Forelimb muscle (tissue), 1 donor: ENCODE data around the gene WDR45B. TPM values are rescaled to one million over a fixed set of nuclear protein-coding genes. Genes with fewer than 3 reads are reported as not detected.

Source experiments
- DNase-seq: peaks from one replicate; pipeline ENCODE4 v3.0.0-alpha.2; 2013; ENCODE audit warnings: low read depth
- polyA plus RNA-seq: library from polyadenylated mRNA; unstranded; fragments of 120-200 nt; gene quantifications from one replicate; pipeline ENCODE4 v1.2.1, GENCODE V29; 2013; ENCODE audit not compliant: insufficient read length

The WDR45B gene
- polyA plus RNA-seq, 1 donor, result 56.1 TPM

DNA sequence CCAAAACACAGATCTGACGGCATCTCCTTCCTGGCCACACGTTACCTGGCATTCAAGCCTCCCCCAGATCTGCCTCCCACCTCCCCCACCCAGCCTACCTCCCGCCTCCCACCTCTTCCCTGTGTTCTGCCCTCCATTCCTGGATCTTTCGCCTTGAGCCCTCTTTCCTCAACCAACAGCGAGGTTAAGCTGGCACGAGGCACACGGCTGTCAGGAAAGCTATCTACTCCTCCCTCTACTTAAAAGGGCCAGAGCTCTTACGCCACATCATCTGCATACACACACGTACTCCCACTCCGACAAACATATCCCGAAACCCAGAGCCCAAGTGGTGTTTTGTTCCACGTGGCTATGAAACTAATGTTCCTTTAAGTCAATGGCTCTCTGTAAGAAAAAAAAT lies 18.0 kb downstream of the WDR45B start:
- DNase-seq, result no peak

DNA sequence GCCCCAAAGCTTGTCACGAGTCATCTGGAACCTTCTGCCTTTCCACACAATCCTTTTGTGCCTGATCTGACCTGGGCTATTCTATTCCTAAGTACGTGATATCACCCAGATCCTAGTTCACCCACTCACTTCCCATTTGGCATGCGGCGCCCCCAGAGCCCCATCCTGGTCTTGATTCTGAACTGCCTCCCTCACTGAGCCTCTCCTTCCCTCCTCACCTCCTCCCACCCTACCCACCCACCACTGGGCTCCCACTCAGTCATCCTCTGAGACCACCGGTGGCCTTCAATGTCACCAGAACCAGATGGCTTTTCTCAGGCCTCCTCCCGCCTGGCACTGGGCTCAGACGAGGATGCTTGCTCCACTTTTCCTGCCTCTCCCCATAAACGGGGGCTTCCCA lies 18.5 kb downstream of the WDR45B start:
- no peak for DNase-seq

DNA sequence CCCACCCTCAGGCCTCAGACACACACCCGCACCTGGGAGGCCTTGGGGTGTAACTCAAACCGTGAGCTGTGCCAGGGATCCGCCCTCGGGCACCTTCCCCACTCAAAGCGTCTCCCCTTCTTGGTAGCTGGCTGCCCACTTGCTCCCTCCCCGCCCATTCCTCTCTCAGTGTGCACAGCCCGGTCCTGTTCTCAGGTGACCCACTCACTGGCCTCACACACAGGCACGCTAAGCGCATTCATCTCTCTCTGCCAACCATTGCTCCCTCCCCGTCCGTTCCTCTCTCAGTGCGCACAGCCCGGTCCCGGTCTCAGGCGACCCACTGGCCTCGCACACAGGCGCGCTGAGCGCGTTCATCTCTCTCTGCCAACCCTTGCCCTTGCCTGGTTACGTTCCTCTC lies 20.8 kb downstream of the WDR45B start:
- no peak for DNase-seq

DNA sequence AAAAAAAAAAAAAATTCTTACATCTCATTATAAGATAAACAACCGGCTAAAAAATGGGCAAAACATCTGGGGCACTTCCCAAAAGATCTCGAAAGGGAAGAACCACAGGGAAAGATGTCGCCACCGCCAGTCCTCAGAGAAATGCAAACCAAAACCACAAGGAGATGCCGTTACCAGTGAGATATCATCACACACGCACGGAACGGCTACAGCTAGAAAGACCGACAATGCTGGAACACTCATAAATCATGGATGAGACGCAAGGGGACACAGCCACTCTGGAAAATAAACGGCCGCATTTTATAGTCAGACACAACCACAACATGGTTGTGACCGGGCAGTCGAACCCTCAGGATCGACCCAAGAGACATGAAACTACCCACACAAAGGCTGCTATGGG lies 24.5 kb downstream of the WDR45B start:
- DNase-seq, result no peak

DNA sequence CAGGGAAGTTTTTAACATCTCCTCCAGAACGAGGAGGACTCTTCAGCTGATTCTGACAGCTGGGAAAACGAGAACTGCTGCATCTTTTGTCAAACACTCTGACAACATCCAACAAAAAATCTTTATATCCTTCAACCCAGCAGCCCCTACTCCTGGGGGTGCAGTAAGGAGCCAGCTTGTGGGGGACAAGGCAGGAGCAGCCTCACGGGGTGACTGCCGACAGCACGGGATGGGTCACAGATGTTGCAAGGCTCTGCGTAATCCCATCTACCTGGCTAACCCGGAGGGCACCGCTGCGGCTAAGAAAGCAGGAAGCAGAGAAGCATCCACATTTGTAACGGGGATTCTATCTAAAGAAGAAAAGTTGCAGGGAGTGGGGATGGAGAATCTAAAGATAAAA lies 28.6 kb downstream of the WDR45B start:
- DNase-seq, result no peak

DNA sequence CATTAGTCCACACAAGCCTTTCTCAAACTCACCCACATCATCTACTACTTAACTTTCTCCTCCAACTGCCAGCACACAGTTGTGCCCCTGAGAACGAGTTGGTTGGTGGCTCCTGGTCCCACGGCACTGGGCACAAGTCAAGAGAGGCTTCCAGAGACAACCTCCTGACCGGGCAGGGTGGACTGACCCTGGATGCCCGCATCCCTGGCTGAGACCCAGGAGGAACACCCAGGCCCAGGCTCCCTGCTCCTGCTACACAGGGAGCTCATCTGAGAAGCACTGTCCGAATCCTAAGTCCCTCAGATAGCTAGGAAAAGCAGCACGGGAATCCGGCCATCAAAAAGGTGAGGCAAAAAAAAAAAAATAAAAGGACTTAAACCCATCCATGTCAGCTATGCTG lies 29.0 kb downstream of the WDR45B start:
- DNase-seq, result no peak

DNA sequence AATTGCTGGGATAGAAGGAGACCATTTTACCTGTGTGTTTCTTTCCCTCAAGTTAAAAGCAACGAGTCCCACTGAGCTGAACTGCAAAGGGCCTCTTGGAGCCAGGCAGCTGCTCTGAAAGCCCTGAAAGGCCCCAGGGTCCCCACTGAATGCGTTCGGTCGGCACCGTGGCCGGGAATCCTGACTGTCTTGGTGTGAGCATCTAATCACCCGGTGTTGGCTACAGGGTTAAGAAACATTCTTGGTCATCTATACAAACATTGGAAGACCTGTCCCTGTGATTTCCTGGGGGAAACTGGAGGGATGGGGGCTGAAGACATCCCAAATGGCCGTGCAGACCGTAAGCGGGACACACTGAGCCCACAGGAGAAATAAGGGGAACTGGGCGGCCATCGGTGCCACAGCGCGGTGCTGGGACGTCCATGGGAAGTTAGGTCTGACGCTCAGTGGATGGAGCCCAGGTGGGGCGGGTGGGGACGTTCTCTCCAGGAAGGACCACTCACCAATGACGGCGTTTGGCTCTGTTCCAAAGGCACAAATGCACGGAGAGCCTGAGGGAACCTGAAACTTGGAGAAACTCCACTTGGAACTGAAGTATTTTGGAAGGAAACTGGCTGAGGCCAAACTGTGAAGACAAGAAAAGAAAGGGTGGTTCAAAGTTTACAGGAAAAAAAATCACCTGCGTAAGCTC lies 32.1 kb downstream of the WDR45B start:
- no peak for DNase-seq

DNA sequence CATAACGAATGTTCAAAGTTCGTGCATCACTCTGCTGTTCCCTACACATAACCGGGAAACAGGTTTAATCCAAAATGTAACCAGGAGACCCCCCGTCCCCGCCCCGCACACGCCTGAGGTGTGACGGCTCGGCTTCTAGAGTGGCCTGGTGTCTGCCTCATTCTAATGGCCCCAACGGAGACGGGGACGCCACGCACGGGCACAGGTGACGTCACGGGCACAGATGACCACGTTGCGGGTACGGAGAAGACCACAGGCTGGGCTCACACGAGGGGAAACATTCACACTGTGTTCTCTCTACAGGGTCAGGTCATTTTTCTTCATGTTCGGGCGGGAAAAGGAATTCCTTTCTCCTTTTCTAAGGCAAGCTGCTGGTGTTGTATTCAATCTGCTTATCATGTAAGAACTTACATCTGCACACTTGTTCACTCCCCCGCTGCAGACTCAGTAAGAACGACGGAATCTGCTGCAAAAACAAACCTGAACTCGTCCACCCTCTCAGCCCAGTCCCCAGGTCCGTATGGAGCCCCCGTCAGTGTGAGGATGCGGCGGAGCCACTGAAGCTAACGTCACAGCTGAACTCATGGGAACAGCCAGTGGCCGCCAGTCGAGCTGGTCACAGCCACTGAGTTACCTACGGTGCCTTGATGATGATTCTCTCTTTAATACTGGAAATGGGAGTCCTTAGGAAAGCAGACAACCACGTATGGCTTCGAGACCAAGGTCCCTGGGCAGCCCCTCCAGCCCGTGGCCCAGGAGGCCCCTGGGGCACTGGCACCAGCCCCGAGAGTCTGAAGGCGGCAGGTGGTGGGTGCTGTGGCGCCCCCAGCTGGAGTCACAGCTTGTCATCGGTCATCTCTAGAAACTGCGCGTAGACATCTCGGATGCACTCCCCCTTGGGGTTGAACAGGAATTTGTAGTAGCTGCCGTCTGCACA lies 32.9 kb downstream of the WDR45B start:
- DNase-seq, result no peak

DNA sequence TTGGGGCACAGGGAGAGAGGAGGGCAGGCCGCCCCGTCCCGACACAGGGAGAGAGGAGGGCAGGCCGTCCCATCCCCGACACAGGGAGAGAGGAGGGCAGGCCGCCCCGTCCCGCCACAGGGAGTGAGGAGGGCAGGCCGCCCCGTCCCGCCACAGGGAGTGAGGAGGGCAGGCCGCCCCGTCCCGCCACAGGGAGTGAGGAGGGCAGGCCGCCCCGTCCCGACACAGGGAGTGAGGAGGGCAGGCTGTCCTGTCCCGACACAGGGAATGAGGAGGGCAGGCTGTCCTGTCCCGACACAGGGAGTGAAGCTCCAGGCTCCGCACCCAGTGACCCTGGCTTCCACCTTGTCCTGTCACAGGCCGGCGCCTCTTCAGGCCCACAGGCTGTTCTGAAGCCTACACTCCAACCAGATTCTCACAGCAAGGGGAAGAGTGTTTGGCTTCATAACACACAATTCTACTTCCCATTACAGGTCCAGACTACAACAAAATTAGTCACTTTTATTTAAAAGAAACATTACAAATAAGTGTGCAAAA lies 34.1 kb downstream of the WDR45B start:
- no peak for DNase-seq

DNA sequence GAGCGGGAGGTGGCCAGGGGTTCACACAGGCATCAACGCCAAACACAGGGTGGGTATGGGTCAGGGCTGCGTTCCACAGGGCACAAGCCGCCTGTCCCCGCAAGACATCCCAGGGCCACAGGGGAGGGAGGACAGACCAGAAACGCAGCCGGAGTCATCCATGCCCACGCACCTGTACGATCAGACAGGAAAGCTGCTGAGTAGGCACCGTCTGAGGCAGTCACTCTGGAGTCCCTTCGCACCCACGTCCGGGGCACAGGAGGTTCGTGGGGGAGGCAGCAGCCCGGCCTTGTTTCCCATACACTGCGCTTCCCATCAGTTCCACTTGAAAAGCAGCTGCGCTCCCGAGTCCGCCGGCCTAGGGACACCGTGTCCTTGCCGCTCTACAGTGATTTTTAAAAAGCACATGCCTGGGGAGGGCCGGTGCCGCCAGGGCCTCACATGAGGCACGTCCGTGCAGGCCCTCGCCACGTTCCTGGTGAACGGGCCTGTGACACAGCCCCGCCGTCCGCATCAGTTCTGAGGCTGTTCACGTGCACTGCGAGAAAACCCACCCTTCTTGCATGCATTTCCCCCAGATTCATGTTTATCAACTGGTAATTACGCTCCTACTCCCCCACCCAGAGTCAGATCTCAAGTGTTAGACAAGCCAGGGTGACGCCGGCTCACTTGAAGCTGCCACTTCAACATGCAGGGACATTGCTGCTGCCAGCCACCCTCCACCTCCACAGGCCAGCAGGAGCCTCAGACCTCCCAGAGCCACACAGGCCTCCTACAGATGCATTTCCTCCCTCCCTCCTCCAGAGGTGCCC lies 34.8 kb downstream of the WDR45B start:
- DNase-seq, result no peak

DNA sequence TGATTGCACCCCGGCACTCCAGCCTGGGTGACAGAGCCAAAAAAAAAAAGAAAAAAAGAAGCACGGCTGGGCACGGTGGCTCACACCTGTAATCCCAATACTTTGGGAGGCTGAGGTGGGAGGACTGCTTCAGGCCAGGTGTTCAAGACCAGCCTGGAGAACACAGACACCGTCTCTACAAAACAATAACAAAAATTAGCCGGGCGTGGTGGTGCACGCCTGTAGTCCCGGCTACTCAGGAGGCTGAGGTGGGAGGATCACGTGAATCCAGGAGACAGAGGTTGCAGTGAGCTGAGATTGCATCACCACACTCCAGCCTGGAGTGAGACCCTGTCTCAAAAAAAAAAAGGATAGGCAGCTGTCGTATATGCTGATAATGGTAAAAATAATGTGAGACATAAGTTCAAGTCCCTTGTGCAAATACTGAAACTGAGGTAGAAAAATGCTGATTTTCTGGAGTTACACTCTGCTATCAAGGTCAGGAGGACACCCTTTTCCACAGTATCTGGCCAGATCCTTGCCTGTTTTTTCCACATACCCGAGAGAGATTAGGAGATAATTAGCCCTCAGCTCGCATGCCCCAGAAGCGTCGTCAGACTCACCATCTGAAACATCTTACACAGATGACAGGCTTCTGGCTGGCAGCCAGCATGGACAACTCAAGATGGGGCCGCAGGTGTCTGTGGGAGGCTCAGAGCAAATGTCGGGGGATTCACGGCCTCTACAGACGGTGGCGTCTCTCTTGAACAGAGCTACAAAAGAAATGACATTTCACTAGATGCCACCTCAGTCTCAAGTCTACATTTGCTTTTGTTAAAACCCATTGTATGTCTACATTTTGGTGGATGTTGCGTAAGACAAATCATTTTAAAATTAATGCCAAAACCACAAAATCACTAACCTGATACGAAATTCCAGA lies 36.8 kb downstream of the WDR45B start:
- no peak for DNase-seq

DNA sequence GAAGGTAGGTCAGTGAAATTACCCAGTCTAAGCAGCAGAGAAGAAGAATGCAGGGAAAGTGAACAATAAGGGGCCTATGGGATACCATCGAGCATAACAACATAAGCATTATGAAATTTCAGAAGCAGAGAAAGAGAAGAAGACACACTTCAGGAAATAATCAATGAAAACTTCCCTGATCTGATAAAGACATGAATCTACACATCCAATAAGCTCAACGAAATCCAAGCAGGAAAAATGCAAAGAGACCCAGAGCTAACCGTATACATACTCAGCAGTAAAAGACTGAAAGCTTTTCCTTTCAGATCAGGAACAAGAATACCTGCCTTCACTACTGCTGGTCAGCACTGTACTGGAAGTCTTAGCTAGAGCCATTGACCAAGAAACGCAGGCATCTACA lies 38.6 kb downstream of the WDR45B start:
- no peak for DNase-seq

DNA sequence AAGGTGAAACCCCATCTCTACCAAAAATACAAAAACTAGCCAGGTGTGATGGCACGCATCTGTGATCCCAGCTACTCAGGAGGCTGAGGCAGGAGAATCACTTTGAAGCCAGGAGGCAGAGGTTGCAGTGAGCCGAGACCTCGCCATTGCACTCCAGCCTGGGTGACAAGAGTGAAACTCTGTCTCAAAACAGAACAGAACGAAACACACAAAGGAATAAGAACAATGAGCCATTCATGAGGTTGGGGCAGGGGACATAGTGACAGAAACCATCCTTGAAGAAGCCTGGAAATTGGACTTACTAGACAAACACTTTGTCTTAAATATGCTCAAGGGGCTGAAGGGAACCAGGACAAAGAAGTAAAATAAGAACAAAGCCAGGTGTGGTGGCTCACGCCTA lies 39.4 kb downstream of the WDR45B start:
- no peak for DNase-seq

DNA sequence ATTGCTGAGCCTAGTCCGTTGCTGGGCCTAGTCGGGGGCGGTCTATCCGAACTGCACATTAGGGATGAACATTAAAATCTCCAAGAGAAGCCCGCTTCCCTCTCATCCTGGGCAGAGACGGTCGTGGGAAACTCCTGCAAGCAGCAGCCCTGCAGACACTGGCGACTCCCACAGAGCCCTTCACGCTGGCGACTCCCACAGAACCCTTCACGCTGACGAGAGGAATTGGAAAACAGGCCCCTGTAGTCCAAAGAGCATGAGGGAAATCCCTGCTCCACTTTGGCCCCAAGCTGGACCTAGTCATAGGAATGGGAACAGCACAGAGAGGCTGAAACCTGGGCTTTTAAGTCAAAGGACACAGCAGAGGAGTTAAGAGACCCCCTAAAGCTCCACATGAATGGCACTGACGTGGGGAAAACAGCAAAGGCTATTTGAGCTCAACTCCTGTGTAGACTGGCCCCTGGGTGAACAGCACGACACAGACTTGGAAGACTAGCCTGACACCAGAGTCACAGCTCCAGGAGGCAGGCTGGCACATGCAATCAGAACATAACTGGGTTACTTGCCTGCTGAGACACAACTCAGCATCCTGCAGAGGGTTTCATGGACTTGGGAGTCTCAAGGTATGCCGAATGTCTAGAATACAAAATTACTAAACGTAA lies 42.2 kb downstream of the WDR45B start:
- DNase-seq, result no peak

DNA sequence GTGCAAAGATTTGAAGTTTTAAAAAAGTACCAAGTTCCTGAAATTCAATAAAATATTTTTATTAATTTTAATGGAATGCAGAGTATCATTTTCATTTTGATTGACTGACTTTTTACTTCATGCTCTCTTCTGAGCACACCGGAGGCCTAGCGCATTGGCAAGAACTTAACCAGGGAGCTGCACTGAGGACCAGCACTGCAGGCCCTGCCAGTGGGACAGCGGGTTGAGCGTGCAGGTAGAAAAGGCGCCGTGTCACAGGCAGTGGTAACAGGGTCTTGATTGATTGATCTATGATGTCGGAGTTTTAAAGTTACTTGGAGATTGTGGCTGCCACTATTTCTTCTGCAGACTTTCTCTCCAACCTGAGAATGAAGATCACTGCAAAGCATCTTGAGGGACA lies 43.7 kb downstream of the WDR45B start:
- DNase-seq, result no peak

DNA sequence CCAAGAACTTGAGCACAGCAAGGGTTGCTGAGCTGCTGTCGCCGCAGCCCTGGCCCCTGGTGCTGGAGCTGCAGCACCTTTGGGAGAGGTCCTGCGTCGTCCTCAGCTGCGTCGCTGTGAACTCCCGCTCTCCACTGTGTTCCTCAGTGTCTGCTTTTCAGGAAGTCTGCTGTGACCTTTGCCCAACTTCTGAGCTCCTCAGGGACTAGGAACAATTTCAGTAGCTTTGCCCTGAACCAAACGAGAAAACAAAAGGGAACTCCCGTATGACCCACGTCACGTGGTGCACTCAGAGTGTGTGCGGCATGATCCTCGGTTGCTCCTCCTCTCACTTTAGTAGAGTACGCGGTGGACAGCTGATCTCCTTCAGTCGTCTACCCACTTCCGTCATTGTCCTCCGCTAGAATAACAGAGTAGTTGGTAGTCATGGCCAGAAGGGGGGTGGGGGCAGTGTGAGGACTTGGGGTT lies 44.2 kb downstream of the WDR45B start:
- peak; percentile 44 for DNase-seq

DNA sequence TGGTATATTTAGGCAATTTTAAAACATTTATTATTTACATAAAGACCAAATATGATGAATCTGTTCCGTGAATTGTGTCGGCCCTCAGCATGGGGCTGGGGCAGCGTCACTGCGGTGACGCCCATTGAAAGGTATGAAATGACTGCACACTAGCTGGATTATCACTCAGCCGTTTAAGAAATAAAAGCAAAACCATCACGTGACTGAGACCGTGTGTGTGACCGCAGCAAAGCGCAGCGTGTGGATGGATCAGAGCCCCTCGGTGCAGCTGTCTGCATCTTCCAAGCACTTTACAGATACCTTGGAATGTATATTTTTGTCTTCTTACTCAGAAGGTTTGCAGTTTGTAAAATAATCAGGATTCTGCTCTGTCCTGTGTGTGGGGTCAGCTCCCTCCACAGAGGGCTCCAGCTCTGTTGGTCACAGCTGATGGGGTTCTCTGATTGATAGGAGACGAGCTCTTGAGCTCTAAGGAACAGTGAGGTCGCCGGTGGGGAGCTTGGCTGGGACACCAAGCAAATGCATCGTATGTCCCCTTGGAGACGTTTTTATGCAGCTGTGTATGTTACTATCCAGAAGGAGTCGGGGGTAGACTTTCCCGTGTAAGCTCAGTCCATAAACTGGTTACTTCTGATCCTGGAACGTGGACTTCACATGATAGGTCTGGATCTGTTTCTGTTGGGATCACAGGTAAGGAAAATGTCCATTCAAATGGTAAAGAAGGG lies 45.1 kb downstream of the WDR45B start:
- no peak for DNase-seq

DNA sequence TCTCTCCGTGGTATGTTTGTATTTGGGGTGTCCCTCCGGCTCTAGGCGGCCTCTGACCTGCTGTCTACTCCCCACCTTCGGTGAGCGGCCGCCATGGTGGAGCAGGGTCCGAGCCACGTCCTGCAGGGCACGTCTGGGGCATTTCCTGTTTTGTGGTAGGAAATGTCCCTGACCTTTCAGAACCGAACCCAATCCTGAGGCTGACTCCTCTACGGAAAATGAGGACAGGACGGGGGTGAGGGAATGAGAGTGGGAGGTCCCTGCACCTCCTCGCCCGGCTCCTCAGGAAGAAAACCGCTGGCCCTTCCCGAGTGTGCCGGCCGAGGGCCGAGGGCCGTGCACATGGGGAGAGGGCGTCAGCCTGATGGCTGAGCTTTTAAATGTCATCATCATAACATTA lies 45.8 kb downstream of the WDR45B start:
- no peak for DNase-seq

DNA sequence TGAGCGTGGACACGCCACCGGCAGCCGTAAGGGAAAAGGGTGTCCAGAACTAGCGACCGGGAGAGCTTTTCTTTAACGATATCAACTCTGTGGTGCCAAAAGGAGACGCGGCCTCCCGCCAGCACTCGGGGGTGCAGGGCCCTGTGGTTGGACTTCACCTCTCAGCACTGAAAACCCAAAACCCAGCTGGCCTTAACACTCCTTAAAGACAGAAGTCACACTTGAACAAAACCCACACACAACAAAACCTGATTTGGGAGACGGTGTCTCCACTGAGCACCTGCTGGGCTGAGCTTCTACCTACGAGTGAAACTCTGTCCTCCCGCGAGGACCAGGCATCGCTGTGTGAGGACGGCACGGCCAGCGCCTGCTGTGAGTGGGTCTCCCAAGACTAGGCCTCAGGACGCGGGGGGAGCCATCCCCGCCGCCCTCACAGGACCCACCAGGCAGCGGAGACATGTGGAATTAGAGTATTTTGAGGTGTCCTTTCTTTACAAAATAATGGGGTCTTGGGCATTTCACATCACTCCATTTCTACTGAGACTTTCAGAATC lies 46.7 kb downstream of the WDR45B start:
- no peak for DNase-seq
